G401 (cell line): ENCODE measurements around the gene SDK1. TPM values are rescaled to one million over a fixed set of nuclear protein-coding genes. Genes with fewer than 3 reads are reported as not detected.
A peak's percentile ranks its signal among the peaks of the same experiment; 100 is the strongest.

ENCODE experiments used
- DNase-seq: peaks from one replicate; pipeline ENCODE4 v3.0.0-alpha.2; 2015; ENCODE audit warnings: low spot score
- in situ Hi-C: cut with HindIII; loops from 2 replicates; pipeline ENCODE4 v1.10.0; 2016; ENCODE audit warnings: low sequenced_read_pairs, mixed read lengths
- total RNA-seq: library from RNA; depleted of rRNA; stranded (reverse); fragments of >200 nt; shearing (Covaris generic); gene quantifications from 2 replicates; pipeline ENCODE4 v1.2.3, GENCODE V29; 2014

The SDK1 gene
- total RNA-seq, 1 experiment from 2014 or later, result not detected

DNA sequence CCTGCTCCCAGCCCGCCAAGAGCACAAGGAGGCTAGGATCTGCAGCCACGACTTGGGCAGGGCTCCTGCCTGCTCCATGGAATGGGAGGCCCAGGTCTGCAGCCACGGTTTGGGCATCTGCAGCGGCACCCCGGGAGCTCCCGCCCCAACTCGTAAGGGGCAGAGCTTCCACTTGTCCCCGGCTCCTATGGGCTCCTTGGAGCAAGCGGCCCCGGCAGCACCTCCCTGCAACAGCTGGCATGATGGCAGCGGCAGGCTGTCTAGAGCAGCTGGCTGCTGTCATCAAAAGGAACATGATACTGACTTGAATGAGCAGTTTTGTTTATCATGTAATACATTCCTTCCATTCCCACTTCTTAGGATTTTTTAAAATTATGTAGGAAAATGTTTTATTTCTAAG is 697.0 kb downstream of the SDK1 start:
- DNase-seq, result no peak
- in situ Hi-C loops, result no loop called here

DNA sequence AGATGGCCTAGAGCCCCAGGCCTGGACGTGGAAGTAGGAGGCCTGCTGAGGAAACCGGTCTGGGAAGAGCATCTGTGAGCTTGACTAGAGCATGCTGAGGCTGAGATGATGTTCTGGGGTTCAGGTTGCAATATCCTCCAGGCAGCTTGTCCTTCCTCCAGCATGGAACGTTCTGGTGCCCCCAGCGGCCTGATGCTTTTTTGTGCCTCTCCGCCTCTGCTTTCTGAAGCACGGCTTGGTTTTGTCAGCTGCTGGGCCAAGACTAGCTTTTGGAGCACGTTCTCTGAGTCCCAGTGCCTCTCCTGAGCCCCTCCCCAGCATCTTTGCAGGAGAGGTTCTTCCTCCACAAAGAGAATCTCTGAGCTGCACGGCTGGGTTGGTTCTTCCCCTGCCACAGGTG is 699.1 kb downstream of the SDK1 start:
- DNase-seq, result no peak
- in situ Hi-C loops, result no loop called here

DNA sequence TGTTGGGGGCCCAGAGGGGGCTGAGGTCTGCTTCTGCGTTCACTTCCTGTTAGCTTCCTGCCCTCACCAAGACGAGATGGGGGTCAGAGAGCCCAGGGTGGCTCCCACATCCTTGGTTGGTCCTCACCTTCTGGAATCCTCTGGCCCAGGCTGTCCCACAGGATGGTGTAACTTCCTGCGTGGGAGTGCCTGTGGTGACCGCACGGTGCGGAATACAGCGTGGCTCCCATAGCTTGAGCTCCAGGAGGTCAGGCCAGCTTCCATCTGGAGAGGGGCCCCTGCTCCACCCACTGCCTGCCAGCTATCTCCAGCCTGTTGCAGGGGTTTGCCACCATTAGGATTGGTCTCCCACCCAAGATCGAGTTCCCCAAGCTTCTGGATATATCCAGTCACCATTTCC is 699.9 kb downstream of the SDK1 start:
- in situ Hi-C loops, result no loop called here
- no peak for DNase-seq

DNA sequence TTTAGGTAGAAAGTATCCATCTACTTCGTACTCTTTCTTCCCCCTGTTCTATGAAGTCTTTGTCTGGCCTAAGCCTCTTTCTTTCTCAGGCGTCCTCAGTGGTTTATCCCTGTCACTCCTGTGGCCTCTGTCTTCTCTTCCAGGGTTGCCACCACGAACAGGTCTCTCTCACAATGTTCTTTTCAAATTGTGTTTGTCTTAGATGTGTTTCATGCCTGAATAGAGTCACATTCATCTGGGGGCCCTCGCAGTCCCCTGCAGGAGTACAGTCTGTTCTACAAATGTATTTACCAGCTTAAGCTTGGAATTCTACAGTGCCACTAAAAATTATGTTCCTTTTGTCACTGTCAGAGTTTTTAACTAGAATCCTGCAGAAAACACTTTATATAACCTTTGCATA is 700.7 kb downstream of the SDK1 start:
- in situ Hi-C loops, result no loop called here
- DNase-seq, result no peak

- no peak for DNase-seq
- in situ Hi-C loops, result no loop called here
Measured at GRCh38 chr7:4003503-4003902, 702.5 kb downstream of the SDK1 start.

DNA sequence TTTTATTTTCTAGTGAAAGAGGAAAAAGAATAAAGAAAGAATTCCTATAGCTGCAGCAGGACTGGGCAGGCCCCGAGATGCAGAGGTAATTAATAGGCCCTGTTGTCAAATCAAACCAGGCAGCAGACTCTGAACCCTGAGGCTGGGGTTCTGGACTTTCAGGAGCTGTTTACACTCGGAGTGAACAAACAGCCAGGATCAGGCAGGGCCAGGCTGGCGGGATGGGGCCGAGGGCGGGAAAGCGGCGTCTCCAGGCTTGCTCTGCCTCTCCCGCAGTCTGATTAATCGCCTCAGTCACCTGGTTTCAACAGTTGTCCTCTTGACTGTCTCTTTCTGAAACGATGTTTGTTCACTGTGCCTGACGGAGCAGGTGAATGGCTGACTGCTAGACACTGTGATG is 705.6 kb downstream of the SDK1 start:
- in situ Hi-C loops, result no loop called here
- DNase-seq, result no peak

DNA sequence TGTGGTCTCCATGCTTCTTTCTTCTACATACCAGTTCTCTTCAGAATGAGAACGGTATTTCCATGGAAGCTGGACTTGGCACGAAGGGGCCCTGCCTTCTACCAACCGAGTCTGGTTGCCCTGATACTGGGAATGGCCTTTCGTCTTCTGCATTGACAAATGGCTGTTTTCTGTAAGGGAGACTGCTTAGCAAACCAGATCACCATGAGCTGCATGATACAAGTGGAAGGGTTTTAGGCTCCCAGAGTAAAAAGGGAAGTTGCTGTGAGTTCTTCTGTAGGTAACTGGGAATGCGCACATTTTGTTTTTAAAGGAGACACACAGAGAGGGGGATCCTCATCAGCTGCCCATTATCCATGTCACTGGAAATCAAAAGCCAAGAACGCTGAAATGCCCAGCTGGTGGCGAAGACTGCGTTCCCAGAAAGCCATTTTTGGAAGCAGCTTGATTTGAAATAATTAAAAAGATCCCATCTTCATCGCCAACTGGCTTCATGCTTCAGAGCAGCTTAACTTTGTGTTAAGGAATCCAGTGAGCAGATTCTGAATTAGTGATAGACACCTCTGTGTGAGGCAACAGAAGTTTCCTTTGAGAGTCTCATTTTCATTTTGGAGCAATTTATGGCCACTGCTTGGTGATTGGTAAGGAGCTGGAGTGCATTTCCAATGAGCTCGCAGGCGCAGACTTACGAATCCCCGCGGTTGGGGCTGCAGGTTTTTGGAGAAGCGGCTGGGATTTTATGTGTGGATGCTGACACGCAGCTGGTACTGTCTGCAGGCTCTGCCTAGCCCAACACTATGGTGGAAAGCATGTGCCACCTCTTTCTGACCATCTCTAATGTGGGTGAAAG is 708.4 kb downstream of the SDK1 start:
- peak; percentile 6 for DNase-seq
- in situ Hi-C loops, result no loop called here

DNA sequence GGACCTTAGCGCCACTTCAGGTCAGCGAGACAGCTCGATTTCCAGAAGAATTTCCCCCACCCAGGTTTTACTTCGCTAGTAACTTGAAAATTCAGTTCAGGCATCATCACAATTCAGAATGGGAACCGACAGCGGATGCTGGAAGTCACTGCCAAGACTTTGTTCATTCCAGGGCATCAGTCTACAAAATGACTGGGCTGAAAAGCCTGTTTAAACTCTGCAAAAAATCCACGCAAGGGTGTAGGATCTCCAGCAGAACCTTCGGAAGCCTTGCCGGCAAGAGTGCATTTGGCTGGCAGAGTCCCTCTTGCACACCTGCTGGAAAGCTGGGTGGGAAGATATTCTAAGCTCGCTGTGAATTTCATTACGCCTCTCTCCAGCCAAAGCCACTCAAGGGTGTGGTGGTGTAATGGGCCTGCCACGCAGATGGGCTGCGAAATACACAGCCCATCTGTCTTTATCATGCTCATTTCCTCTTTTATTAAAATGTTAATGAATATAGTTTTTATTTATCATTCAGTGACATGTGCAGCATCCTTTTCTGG is 709.1 kb downstream of the SDK1 start:
- no peak for DNase-seq
- in situ Hi-C loops, result no loop called here

DNA sequence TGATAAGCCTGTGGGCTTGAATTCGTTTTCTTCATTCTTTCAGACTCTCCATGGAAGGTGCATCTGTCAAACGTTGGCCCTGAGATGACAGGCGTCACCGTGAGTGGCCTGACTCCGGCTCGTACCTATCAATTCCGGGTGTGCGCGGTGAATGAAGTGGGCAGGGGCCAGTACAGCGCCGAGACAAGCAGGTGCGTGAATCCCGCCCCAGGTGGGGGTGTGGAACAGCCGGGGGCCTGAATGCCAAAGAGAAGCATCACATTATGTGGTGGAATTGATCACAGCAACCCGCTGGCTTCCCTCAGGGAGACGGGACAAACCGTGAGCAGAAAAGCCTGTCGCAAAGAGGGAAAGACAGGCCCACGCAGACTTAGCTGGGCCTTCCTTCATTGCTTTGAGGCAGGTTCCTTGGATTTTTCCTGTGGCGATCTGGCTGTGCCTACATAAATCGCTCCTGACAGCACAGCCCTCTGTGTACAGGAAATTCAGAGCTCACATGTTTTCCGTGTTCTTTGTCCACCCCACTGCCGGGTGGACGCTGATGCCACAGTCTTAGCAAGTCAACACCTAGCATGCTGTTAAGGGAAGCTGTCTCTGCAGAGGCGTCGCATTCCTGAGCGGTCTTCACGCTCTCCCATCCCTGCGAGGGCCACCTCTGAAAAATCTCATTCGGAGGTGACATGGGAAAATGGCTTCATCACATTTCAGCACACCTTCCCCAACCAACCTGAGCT is 710.0 kb downstream of the SDK1 start:
- DNase-seq, result no peak
- in situ Hi-C loops, result no loop called here

- no peak for DNase-seq
- in situ Hi-C loops, result no loop called here
Measured at GRCh38 chr7:4013793-4014192, 712.7 kb downstream of the SDK1 start.

DNA sequence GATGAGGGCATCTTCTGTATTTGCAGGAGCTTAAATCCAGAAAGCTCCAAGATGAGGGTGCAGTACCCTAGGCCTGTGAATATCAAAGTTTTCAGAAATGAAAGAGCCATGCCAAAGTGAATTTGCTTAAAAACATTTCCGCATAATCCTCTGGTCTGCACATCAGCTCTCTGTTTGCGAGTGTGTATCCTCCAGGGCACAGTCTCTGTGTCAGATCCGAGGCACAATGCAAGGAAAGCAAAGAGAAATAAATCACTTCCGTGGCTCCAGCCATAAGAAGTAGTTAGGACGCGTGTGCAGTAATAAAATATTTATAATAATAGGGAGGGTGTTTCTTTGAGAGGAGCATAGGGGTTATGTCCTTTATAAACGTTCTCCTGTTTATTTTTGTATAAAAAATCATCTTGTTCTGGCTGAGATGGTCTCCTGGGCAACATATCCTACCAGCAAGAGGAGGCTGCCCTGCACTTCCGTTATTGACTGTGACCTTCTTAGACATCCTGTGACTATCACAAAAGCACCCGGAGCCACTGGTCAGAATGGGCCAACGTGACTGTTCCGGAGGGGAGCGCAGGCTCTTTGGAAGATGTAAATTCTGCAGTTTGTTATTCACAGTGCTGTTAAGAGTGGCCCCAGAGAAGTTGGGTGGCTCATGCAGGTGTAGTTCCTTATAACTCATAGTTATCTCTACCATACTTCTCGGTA is 713.4 kb downstream of the SDK1 start:
- in situ Hi-C loops, result no loop called here
- no peak for DNase-seq

- no peak for DNase-seq
- in situ Hi-C loops, result no loop called here
Measured at GRCh38 chr7:4015371-4015770, 714.3 kb downstream of the SDK1 start.

DNA sequence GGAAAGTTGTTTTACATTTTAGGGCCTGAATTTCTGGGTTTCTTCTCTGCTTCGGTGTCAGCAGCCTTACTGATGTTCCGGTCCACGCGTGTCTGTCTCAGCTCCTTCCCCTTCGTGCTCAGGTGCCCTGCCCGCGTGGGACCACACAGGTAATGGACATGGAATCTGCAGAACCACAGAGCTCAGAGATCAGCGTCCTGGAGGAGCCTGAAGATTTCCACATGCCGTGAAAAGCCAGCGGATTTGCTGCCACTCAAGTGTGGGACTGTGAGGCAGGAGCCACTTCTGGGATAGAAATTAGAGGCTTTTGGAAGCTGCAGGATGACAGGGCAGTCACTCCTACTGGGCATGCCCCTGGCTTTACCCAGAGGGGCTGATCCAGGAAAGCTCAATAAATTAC is 714.9 kb downstream of the SDK1 start:
- in situ Hi-C loops, result no loop called here
- DNase-seq, result no peak

- in situ Hi-C loops, result no loop called here
Measured at GRCh38 chr7:4017081-4017480, 716.0 kb downstream of the SDK1 start.

GRCh38 chr7:4017785-4018184 is 716.7 kb downstream of the SDK1 start:
- no peak for DNase-seq
- in situ Hi-C loops, result no loop called here

More at GRCh38 chr7:4017081-4017480, 716.0 kb downstream of the SDK1 start:
- DNase-seq, result no peak

DNA sequence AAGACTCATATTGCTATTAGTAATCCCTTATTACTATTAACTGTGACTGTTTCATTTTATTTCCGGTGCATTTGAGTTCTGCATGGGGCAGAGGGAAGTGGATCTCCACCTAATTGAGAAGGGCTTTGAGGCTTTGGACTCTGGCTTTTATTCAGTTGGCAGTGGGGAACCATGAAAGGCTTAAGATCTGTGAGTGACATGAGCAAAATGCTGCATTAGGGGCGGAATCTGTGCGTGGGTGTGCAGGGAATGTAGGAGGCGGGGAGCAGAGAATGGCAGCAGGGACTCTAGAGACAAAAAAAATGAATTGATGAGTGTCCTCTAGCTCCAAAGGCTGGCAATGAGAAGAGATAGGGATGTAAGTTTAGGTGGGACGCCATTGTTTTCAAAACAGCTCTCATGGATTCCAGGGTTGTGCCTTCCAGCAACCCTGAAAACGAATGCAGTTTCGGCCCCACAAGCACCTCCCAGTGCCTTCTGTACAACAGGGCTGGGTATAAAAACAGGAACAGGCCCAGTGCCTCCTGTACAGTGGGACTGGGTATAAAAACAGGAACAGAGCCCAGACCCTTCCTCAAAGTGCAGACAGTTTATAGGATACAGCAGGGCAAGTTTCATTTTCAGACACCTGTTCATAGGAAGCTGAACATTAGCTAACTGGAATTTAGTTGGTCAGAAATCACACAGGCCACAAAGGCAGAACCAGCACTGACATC is 717.7 kb downstream of the SDK1 start:
- in situ Hi-C loops, result no loop called here
- no peak for DNase-seq

- in situ Hi-C loops, result no loop called here
- no peak for DNase-seq
Measured at GRCh38 chr7:4020086-4020485, 719.0 kb downstream of the SDK1 start.

GRCh38 chr7:4021413-4021812 is 720.4 kb downstream of the SDK1 start:
- no peak for DNase-seq
- in situ Hi-C loops, result no loop called here

DNA sequence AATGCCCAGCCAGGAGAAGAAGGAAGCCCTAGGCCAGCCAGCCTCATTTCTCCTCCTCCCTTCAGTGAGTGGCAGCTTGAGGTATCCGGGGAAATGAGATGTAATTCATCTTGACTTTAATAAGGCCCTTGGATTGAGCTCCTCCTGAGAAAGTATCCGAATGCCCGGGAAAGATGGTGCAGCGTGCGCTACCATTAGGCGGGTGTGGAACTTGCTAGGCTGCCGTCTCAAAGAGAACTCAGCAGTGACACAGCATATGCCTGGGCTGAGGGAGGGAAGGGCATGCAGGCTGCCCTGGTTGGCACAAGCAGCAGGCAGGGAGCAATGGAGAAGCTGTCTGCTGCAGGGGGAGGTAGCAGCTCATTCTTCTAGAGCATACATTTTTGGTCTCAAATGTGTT is 721.2 kb downstream of the SDK1 start:
- DNase-seq, result no peak
- in situ Hi-C loops, result no loop called here
